ENCODE measurements around the gene ZNF862.

- TF ChIP-seq, protein P1, sequence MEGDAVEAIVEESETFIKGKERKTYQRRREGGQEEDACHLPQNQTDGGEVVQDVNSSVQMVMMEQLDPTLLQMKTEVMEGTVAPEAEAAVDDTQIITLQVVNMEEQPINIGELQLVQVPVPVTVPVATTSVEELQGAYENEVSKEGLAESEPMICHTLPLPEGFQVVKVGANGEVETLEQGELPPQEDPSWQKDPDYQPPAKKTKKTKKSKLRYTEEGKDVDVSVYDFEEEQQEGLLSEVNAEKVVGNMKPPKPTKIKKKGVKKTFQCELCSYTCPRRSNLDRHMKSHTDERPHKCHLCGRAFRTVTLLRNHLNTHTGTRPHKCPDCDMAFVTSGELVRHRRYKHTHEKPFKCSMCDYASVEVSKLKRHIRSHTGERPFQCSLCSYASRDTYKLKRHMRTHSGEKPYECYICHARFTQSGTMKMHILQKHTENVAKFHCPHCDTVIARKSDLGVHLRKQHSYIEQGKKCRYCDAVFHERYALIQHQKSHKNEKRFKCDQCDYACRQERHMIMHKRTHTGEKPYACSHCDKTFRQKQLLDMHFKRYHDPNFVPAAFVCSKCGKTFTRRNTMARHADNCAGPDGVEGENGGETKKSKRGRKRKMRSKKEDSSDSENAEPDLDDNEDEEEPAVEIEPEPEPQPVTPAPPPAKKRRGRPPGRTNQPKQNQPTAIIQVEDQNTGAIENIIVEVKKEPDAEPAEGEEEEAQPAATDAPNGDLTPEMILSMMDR (IDR thresholded peaks at IDR 0.05; ENCODE audit: borderline replicate concordance, extremely low read depth, low read length, poor library complexity, severe bottlenecking) = no peak
- TF ChIP-seq EZH2 (IDR thresholded peaks at IDR 0.05; ENCODE audit: borderline replicate concordance, low read depth, low read length, severe bottlenecking) = no peak
These were observed 35.2 kb upstream of the ZNF862 start for GRCh38 chr7:149802966-149803365.
